Measurements from ENCODE around the gene ARPC5.
"Not testable (repeated sequence)": the region's sequence is repeated elsewhere in the genome, so short reads cannot be mapped to it uniquely, and the experiment has no call there.

Gene ARPC5

DNA sequence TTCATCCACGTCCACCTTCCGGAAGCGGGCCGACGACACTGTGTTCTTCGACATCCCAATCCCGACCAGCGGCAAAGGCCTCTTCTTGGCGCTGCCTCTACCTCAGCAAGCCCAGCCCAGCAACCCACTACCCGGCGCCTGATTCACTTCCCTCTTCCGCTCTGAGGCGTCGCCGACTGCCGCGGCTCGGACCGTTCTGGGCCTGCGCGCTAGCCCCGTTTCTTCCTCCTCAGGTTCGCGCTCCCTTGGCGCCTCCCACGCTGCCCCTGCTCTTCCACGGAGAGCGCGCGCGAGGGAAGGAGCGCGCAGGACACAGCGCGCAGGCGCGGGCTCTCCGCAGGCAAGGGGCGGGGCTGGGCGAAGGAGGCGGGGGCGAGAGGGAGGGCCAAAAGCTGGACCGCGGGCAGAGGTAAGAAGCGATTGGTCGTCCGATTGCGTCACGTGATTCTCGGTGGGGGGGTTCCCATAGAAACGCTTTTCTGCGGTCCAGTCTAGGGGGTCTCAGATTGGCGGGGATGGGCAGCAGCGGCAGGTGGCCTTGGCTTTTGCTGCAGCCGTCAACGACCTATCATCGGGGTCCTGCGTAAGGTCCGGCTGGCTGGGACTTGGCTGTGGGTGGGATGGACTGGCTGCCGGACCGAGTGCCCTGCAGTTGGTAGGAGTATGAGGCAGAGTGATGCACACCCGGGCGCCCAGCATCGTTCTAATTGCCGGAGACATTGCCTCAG, at the start of gene ARPC5:
Gene ARPC5 (minus strand): TSS at position 178 of the 728 bp plus-strand sequence. CDS start 124 bp downstream, at position 54.
- peak within 1 kb of the TSS; percentile 91 for H3K4me3 ChIP-seq (ENCODE audit: low read length)
- peak; percentile 99 for DNase-seq (ENCODE audit: low read depth)
- TF ChIP-seq, protein P1, sequence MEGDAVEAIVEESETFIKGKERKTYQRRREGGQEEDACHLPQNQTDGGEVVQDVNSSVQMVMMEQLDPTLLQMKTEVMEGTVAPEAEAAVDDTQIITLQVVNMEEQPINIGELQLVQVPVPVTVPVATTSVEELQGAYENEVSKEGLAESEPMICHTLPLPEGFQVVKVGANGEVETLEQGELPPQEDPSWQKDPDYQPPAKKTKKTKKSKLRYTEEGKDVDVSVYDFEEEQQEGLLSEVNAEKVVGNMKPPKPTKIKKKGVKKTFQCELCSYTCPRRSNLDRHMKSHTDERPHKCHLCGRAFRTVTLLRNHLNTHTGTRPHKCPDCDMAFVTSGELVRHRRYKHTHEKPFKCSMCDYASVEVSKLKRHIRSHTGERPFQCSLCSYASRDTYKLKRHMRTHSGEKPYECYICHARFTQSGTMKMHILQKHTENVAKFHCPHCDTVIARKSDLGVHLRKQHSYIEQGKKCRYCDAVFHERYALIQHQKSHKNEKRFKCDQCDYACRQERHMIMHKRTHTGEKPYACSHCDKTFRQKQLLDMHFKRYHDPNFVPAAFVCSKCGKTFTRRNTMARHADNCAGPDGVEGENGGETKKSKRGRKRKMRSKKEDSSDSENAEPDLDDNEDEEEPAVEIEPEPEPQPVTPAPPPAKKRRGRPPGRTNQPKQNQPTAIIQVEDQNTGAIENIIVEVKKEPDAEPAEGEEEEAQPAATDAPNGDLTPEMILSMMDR (IDR thresholded peaks at IDR 0.05; ENCODE audit: insufficient read depth, low read depth, low read length, missing control alignments): no peak

DNA sequence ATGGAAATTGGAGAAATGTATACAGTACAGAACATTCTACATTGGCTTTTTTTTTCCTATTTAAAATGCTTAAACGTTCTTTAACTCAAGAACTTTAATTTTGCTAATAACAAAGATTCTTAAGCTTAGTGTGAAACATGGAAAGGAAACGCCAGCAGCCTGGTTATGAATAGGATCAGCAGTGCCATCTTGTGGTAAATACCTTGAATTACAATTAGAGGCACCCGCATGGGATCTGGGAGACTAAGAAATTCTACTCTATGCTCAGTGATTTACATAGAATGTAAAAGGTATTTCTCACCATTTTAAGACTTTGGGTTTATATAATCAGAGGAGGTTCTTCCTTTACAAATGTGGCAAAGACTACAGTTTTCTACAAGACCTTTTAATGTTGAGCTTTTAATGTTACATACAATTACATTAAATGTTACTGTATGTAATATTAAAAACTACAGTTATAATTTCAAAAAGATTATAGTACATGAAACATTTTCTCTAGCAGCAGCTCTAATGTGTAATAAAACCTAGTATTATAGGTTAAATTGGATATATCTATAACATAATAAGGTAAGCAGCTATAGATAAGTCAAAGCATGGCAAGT, 49.6 kb upstream of the ARPC5 start:
- H3K4me3 ChIP-seq (ENCODE audit: low read length): no peak overlapping the region
- peak; percentile 62 for DNase-seq (ENCODE audit: low read depth)
- TF ChIP-seq, protein P1 (IDR thresholded peaks at IDR 0.05; ENCODE audit: insufficient read depth, low read depth, low read length, missing control alignments): peak; percentile 69

DNA sequence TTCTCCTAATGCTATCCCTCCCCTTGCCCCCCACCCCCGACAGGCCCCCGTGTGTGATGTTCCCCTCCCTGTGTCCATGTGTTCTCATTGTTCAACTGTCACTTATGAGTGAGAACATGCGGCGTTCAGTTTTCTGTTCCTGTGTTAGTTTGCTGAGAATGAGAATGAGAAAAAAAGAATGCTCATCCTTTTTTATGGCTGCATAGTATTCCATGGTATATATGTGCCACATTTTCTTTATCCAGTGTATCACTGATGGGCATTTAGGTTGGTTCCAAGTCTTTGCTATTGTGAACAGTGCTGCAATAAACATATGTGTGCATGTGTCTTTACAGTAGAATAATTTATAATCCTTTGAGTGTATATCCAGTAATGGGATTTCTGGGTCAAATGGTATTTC, 43.8 kb upstream of the ARPC5 start:
- H3K4me3 ChIP-seq (ENCODE audit: low read length); DNase-seq (ENCODE audit: low read depth): not testable (repeated sequence)

DNA sequence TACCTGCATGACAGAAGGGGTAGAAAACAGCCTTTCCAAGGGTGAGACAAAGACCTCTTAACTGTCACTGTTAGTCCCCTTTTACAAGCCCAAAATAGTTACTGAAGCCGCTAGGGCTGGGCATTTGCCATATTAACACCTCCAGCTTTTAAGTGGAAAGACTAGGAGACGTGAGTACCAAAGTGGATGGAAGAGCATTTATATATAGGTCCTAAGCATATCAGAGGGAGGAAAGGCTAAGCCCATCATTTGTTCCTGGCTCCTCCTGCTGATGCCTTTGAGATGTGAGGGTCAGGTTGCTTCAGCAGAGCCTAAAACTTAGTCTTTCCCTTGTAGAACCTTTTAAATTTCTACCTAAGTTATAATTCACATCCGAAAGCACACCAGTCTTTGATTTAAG, 43.2 kb upstream of the ARPC5 start:
- TF ChIP-seq, protein P1 (IDR thresholded peaks at IDR 0.05; ENCODE audit: insufficient read depth, low read depth, low read length, missing control alignments): no peak
- no peak for DNase-seq (ENCODE audit: low read depth)
- no peak overlapping the region for H3K4me3 ChIP-seq (ENCODE audit: low read length)

DNA sequence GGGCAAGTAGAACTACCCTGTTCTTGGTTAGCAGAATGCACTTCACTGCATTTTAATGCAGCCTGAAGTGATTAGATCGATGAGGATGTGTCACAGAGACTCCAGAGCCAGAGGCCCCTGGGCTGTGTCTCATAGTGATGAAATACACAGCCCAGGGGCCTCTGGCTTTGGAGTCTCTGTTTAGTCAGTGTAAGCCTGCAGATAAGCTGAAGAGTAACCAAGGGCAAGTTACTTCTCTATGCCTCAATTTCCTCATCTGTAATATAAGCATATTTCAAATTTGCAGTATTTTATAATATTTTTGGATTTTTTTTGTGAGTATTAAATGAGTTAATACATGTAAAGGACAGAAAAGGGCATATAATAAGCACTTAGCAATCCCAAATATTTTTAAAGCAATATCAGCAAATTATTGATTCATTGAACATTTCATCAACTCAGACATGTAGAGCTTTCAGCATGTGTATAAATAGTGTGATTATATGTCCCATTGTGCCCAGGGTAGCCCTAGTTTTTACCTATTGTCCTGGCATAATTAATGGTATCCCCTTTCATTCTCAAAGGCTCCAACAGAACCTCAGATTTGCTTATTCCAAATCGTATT, 41.1 kb upstream of the ARPC5 start:
- peak; percentile 45 for DNase-seq (ENCODE audit: low read depth)
- TF ChIP-seq, protein P1 (IDR thresholded peaks at IDR 0.05; ENCODE audit: insufficient read depth, low read depth, low read length, missing control alignments): no peak
- no peak overlapping the region for H3K4me3 ChIP-seq (ENCODE audit: low read length)

DNA sequence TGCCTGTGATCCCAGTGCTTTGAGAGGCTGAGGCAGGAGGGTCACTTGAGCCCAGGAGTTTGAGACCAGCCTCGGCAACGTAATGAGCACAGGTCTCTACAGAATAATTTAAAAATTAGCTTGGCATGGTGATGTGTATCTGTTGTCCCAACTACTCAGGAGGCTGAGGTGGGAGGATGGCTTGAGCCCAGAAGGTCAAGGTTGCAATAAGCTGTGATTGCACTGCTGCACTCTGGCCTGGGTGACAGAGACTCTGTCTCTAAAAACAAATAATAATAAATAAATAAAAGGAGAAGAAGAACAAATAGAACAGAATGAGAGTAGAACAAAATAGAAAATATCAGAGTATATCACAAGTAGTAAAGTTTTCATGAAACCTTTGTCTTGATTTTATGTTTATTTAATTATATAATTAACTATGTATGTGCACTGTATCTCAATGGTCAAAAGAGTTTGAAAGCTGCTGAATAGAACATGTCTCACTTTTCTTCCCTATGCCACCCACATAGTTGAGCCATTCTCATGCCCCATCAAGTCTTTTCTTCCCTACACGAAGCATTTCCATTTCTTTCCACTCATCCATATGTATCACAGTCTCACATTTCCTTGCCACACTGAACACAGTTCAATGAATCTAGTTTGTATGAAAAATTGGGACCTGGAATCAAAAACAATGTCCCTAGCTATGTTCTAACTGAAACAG, 40.5 kb upstream of the ARPC5 start:
- H3K4me3 ChIP-seq (ENCODE audit: low read length): no peak overlapping the region
- DNase-seq (ENCODE audit: low read depth): no peak
- TF ChIP-seq, protein P1 (IDR thresholded peaks at IDR 0.05; ENCODE audit: insufficient read depth, low read depth, low read length, missing control alignments): no peak

DNA sequence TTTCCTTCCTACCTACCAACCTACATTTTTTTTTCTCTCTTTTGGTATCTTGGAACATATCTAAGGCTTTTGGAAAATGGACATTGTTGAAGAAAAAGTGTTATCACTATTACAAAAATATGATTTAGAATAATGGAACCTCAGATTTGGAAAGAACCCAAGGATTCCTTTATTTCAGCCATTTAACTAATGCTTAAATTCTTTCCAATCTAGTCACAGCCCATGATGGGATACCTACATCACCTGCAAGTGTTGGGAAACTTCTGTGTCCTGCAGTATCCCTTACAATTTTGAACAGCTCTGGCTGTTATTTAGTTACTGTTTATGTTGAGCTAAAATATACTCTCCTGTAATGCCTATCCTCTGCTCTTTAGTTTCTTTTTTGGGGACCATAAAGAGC, 39.8 kb upstream of the ARPC5 start:
- DNase-seq (ENCODE audit: low read depth): no peak
- H3K4me3 ChIP-seq (ENCODE audit: low read length): no peak overlapping the region
- TF ChIP-seq, protein P1 (IDR thresholded peaks at IDR 0.05; ENCODE audit: insufficient read depth, low read depth, low read length, missing control alignments): no peak

Measured in epithelial cell of esophagus (primary cell).